Right lung (tissue), 10 donors: ENCODE measurements around the gene TBC1D24. TPM values are rescaled to one million over a fixed set of nuclear protein-coding genes. Genes with fewer than 3 reads are reported as not detected.
"Not testable (repeated sequence)": the region's sequence is repeated elsewhere in the genome, so short reads cannot be mapped to it uniquely, and the experiment has no call there.

ENCODE experiments used
- DNase-seq, 2 donors: peaks; one replicate each; pipeline ENCODE4 v3.0.0-alpha.2; 2013
- long read RNA-seq, 8 donors: transcript quantifications; one replicate each; lab custom pipeline, GENCODE V29; 2026
- polyA plus RNA-seq, 5 donors: library from polyadenylated mRNA; unstranded; fragments of 120-200 nt; gene quantifications; one replicate each; pipeline versions ENCODE4 v1.2.1 to v1.2.3, GENCODE V29; 2013; ENCODE audit warnings: inconsistent platforms in 1 of 5, low replicate concordance in 1 of 5; ENCODE audit not compliant: insufficient read length in 5 of 5, insufficient read depth in 1 of 5

Gene TBC1D24
- 10 to 100 TPM; 11.6 to 20.5 (median 17.2) TPM for polyA plus RNA-seq
- long read RNA-seq, donor 1, full-length matches to known transcripts: 2 of 2 reads
- long read RNA-seq, donor 1, partial matches to known transcripts: 0 of 2 reads
- long read RNA-seq, donor 1, other reads (novel, unspliced or antisense): 0 of 2 reads
- long read RNA-seq, donor 2: 0 reads
- long read RNA-seq, donor 3, full-length matches to known transcripts: 2 of 2 reads
- long read RNA-seq, donor 3, partial matches to known transcripts: 0 of 2 reads
- long read RNA-seq, donor 3, other reads (novel, unspliced or antisense): 0 of 2 reads
- long read RNA-seq, donor 4, full-length matches to known transcripts: 2 of 2 reads
- long read RNA-seq, donor 4, partial matches to known transcripts: 0 of 2 reads
- long read RNA-seq, donor 4, other reads (novel, unspliced or antisense): 0 of 2 reads
- long read RNA-seq, donor 5, full-length matches to known transcripts: 1 of 1 reads
- long read RNA-seq, donor 5, partial matches to known transcripts: 0 of 1 reads
- long read RNA-seq, donor 5, other reads (novel, unspliced or antisense): 0 of 1 reads
- long read RNA-seq, donor 6, full-length matches to known transcripts: 1 of 1 reads
- long read RNA-seq, donor 6, partial matches to known transcripts: 0 of 1 reads
- long read RNA-seq, donor 6, other reads (novel, unspliced or antisense): 0 of 1 reads
- long read RNA-seq, donor 7: 0 reads
- long read RNA-seq, donor 8: 0 reads

- peak; percentile 86 to 90 for DNase-seq
Observed at GRCh38 chr16:2474877-2475412, at the start of gene TBC1D24. Gene TBC1D24 (plus strand): TSS chr16:2475127. CDS start chr16:2496149, 21,022 bp downstream.

GRCh38 chr16:2425825-2426430 is 49.0 kb upstream of the TBC1D24 start:
- DNase-seq: no peak

- DNase-seq: no peak
Observed at GRCh38 chr16:2426941-2427361, 48.0 kb upstream of the TBC1D24 start.

DNA sequence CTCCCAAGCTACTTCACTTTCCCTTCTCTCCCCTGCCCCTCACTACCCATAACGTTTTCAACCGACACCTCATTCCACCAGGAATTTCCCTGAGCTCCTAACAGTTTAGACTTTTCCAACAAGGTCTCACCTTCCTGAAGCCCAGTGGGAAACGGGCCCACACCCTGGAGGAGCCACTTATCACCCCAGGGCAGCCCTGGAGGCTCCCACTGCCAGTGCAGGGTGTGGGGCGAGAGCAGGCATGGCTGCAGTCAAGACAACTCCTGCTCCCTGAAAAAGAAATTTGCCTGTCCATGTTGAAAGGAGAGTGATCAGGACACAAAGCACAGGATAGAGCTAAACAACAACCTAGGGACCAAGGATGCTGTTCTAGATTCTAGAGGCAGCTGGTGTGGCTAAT is 47.4 kb upstream of the TBC1D24 start:
- no peak for DNase-seq

DNA sequence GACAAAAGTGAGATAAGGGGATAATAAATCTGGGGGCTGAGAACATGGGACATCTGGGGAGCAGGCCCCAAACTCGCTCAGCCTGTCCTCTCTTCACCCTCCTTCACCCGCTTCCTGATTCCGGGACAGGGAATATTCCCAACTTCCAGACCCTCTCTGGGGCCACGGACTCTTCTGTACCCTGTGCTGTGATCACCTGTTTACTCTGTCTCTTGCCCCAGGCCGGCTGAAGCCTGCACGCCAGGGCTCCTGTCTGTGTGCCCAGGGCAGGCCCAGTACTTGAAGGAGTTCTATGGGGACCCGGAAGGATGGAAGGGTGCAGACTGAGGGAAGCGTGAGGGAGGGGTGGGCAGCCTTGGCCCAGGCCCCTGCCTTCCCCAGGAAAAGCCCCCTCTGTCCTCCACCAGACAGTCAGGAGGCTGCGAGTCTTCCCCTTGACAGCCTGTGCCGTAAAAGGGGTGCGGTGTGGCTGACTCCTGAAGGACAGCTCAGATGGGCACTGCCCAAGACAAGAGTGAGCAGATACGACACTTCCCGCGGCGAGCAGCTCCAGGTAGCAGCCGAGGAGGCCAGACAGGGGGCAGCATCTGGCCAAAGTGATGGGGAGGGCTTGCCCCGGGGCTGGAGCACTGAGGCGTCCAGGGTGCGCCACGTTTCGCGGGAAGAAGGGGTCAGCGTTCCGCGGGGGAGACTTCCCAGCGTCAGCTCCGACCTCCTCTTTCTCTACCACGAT is 46.7 kb upstream of the TBC1D24 start:
- DNase-seq: no peak

DNA sequence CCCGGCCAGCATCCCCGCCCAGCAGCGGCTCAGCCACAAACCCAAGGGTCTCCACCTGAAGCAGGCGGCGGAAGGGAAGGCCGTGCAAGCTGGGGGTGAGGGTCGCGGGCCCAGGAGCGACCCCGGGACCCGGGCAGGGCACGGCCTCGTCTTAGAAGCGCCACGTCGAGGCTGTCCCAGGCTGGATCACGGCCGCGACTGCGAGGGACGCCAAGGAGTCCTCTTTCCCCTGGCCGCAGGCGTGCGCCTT is 46.2 kb upstream of the TBC1D24 start:
- DNase-seq: no peak

GRCh38 chr16:2429034-2429770 is 45.7 kb upstream of the TBC1D24 start, which contains the start of gene CCNF:
Gene CCNF (plus strand): TSS chr16:2429447. CDS start chr16:2429482, 35 bp downstream.
- DNase-seq: peak; percentile 97 to 98

DNA sequence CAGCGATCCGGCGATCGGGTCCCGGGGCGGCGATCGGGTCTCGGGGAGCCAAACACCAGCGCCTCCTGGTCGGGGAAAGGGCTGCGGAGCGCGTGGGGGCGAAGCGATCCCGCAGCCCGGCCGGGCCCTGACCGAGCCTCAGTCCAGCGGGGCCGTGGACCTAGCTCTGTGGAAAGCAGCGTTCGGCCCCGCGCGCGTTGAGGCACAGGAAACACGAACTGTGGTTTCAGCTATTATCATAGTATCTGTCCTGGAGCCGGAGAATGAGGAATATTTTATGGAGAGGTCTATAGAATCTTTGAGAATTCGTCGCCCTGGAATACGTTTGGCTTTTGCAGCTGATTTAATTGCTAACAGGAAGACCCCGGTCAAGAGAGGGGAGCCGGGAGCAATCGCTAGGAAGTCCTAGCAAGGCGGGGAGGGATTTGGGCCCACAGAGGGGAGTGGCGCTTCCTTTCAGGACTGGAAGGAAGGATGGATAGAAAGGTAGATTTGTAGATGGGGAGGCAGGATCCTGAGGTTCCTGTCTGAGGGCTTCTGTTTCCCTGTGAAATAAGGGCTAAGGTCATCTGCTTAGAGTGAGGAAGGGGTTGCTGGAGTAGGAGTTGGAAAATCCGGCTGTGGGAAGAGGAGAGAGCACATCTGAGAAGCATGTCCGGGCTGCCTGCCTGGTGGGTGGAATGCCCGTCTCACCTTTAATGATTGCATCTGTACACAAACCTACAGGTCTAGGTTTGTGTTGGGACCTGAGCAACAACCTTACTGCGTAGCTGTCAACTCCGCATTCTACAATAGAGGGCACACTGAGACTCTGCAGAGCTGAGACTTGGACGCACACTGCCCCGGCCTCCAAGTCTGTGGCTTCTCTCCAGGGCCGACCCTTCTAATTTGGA is 44.9 kb upstream of the TBC1D24 start:
- DNase-seq: peak; percentile 11 to 20

- DNase-seq: no peak
Observed at GRCh38 chr16:2432286-2432685, 42.6 kb upstream of the TBC1D24 start.

DNA sequence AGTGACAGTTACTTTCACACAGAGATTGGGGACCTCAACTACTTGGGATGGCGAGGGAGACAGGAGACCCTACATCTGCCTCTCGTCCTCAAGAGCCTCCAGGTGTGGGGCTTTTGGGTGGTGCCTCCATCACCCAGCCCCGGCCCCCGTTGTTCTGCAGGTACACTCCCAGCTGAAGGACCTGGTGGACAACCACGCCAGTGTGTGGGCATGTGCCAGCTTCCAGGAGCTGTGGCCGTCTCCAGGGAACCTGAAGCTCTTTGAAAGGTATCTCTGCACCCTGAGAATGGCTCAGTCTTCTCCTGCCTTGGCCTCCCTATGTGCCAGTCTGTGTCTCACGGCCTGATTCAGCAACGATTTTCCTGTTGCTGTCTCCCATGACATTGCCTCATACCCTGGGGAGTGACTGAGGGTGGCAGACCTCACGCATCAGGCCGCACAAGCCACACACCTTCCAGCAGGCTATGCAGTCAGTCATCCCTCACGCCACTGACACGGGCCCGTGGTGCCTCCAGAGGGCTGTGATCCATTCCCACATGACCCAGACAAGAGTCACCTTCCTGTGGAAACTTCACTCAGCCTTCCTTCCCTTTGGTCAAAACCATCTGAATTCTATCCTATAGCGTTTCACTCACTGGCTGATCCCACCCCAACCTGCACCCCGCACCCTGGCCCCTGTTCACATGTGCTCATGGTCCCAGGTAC is 42.0 kb upstream of the TBC1D24 start:
- DNase-seq: no peak

- DNase-seq: not testable (repeated sequence)
Observed at GRCh38 chr16:2435236-2435635, 39.7 kb upstream of the TBC1D24 start.

DNA sequence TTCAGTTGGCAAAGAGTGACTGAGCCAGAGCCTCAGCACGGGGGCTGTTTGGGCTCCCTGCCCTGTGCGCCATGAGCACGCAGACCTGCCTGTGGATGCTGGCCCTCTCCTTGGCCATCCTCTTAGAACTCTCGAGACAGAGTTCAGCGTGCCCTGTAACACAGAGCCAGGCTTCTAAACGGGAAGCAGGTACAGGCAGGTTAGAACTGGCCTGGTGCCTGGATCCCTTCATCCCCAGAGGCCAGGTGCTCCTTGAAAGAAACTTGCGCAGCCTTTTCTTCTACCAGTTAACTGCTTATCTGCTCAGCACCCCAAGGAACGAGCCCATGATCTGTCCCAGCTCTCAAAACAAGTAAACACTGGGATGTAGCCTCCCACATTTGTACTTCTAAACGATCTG is 38.8 kb upstream of the TBC1D24 start:
- no peak for DNase-seq

DNA sequence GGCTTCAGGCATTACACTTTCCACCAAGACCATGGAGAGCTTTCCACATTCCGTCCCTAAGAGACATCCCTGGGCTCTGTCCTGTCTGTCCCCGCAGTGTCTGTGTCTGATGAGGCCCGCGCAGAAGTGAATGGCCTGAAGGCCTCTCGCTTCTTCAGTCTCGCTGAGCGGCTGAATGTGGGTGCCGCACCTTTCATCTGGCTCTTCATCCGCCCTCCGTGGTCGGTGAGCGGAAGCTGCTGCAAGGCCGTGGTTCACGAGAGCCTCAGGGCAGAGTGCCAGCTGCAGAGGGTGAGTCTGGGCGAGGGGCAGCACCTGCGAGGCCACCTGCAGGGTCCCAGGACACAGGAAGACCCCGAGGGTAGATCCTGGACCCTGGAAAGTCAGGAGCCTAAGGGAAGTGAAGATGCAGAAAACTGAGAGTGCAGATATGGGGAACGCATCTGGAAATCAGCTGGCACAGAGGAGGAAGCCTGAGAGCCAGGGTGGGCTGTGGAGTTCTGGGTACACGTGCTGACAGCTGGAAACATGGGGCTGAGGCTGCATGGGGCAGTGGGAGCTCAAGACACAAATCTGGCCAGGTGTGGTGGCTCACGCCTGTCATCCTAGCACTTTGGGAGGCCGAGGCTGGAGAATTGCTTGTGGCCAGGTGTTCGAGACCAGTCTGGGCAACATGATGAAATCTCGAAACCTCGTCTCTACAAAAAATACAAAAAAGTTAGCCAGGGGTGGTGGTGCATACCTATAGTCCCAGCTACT is 37.7 kb upstream of the TBC1D24 start:
- DNase-seq: no peak

- DNase-seq: no peak
Observed at GRCh38 chr16:2438121-2438520, 36.8 kb upstream of the TBC1D24 start.

- DNase-seq: no peak
Observed at GRCh38 chr16:2439598-2439997, 35.3 kb upstream of the TBC1D24 start.

DNA sequence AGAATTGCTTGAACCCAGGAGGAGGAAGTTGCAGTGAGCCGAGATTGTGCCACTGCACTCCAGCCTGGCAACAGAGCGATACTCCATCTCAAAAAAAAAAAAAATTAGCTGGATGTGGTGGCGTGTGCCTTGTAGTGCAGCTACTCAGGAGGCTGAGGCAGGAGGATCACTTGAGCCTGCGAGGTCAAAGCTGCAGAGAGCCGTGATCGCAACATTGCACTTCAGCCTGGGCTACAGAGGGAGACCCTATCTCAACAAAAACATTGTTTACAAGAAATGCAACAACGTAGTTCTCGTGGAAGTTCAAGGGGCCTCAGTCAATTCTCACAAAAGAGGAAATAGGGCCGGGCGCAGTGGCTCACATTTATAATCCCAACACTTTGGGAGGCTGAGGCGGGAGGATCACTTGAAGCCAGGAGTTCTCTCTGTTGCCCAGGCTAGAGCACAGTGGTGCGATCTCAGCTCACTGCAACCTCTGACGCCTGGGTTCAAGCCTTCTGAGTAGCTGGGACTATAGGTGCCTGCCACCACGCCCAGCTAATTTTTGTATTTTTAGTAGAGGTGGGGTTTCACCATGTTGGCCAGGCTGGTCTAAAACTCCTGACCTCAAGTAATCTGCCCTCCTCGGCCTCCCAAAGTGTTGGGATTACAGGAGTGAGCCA is 33.7 kb upstream of the TBC1D24 start:
- DNase-seq: not testable (repeated sequence)

GRCh38 chr16:2443555-2443954 is 31.4 kb upstream of the TBC1D24 start:
- no peak for DNase-seq
